ENCODE data around the gene IMP4.
A peak's percentile ranks its signal among the peaks of the same experiment; 100 is the strongest.
"Not testable (repeated sequence)": the region's sequence is repeated elsewhere in the genome, so short reads cannot be mapped to it uniquely, and the experiment has no call there.

The IMP4 gene

DNA sequence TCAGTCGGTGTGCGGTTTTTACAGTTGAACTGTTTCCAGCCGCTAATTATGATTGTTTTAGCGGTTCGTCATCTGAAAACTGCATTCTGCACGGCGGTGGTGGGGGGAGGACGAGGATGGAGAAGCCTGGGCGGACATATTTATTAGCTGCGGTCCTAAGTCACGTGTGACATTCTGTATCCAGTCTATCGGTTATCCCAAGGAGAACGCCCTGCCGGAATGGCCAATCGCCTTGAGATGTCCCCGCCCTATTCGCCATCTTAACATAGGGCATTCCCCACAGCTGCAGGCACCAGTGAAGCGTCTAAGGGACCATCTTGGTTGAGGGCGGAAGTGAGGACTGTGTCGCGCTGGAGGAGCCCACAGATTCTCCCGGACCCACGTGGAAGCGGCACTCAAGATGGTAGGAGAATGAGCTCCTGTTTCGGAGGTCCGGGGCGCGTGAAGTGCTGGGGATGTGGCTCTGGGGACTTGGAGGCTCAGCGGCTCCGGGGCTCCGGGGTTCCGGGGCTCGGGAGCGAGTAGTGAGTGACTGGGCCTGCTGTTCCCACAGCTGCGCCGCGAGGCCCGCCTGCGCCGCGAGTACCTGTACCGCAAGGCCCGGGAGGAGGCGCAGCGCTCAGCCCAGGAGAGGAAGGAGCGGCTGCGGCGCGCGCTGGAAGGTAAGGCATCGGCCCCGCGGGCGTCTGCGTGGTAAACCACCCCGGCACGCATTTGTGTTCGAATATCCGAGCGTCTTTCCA lies at the start of gene IMP4:
Gene IMP4 (plus strand): TSS at position 365 of the 743 bp plus-strand sequence. CDS start 36 bp downstream, at position 401.
- DNase-seq (ENCODE audit: low spot score), result peak; percentile 96

- DNase-seq (ENCODE audit: low spot score), result no peak
These were observed 42.3 kb upstream of the IMP4 start for GRCh38 chr2:130300258-130300969.

- DNase-seq (ENCODE audit: low spot score), result no peak
These were observed 41.7 kb upstream of the IMP4 start for GRCh38 chr2:130300970-130301348.

GRCh38 chr2:130302164-130302886 lies 40.4 kb upstream of the IMP4 start:
- DNase-seq (ENCODE audit: low spot score), result no peak

- DNase-seq (ENCODE audit: low spot score), result no peak
These were observed 39.5 kb upstream of the IMP4 start for GRCh38 chr2:130303169-130303568.

DNA sequence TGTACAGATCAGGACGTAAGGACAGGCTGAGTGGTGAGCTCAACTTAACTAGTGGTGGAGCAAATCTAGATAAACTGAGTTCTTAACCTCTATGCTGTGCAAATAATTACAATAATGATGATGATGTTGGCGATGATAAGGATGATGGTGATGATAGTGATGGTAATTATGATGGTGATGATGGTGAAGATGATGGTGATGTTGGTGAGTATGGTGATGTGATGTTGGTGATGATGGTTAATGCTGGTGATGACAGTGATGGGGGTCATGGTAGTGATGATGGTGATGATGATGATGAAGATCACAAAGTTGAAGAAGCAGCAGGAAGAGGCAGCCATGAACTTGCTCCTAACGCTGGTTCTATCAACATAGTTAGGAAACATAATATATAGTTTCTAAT lies 38.0 kb upstream of the IMP4 start:
- no peak for DNase-seq (ENCODE audit: low spot score)

DNA sequence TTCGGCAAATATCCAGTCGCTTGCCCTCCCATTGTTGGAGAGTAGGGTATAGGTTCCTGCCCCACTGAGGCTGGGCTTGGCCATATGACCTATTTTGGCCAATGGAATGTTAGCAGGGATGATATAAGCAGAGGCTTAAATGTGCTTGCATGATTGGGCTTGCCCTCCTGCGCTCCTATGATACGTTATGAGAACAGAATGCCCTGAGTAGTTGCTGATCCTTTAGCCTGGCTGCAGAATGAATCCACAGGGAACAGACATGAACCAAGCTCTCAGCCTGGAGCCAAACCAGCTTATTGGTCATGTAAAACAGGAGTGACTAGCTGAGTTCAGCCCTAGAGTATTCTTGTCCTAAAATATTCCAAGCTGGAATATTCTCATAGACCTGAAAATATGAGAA lies 34.8 kb upstream of the IMP4 start:
- DNase-seq (ENCODE audit: low spot score), result no peak

GRCh38 chr2:130310881-130311280 lies 31.8 kb upstream of the IMP4 start:
- no peak for DNase-seq (ENCODE audit: low spot score)

DNA sequence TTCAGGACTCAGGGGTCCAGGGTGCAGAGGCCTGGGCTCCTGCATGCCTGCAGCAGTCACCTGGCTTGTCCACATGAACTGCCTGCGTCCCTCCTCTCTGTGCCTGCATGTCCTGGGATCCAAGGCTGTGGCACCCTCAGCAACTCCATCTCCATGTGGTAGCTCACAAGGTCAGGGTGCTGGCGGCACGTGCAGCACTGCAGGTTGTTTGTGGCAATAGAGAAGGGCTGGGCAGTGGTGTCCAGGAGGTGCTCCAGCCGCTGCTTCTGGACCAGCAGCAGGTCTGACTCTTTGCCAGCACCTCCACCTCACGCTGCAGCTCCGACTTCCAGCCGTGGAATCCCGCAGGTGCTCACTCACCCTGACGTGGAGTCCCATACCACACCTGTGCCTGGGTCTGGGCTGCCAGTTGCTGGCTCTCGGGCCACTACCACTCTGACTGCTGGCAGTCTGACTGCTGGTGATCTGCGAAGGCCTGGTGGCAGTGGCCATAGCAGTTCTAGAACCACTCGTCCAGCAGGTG lies 28.8 kb upstream of the IMP4 start:
- DNase-seq (ENCODE audit: low spot score), result no peak

GRCh38 chr2:130314377-130314776 lies 28.3 kb upstream of the IMP4 start:
- DNase-seq (ENCODE audit: low spot score), result no peak

GRCh38 chr2:130316596-130316995 lies 26.1 kb upstream of the IMP4 start:
- no peak for DNase-seq (ENCODE audit: low spot score)

DNA sequence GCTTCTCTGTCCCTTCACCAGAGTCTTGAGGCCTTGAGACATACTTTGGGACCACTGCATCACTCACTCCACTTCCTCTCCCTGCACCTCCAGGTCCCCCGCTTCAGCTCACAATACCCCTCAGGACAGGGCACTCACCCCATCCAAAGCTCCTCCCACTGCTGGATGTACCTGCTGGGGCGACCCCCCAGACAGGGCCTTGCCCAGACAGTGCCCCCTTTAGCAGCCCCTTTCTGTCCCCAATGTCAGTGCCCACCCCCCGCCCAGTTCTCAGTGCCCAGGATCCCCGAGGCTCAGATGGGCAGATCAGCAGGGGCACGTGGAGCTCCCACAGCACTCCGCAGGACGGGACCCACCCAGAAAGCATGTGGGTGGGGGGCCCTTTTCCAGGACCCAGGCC lies 23.8 kb upstream of the IMP4 start:
- DNase-seq (ENCODE audit: low spot score), result no peak

DNA sequence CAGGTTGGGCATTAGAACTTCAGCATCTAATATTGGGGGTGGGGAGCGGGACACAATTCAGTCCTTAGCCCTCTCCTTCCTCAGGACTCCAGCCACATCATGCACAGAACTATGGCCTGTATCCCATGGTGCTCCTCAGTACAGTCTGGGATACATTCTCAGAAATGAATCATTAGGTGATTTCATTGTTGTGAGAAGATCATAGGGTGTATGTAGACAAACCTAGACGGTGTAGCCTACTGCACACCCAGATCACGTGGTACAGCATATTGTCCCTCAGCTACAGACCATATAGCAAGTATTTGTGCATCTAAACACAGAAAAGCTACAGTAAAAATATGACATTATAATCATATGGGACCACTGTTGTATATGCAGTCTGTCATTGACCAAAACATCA lies 23.2 kb upstream of the IMP4 start:
- DNase-seq (ENCODE audit: low spot score), result no peak

DNA sequence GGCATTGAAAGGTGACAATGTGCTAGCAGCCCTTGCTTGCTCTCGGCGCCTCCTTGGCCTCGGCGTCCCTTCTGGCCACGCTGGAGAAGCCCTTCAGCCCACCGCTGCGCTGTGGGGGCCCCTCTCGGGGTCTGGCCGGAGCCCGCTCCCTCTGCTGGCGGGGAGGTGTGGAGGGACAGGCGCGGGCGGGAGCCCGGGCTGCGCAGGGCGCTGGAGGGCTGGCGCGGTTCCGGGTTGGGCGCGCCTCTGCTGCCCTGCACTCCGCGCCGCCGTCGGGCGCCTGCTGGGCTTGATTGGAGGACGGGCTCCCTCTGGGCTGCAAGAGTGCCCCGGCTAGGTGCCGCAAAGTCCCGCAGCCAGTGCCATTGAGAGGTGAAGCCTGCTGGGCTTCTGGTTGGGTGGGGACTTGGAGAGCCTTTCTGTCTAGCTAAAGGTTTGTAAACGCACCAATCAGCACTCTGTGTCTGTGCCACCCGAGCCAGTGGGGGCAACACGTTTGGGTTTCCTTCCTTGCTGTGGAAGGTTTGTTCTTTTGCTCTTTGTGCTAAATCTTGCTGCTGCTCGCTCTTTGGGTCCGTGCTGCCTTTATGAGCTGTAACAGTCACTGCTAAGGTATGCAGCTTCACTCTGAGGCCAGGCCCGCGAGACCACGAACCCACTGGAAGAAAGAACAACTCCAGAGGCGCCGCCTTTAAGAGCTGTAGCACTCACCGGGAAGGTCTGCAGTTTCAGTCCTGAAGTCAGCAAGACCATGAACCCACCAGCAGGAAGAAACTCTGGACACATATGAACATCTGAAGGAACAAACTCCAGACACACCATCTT lies 14.8 kb upstream of the IMP4 start:
- DNase-seq (ENCODE audit: low spot score), result no peak

GRCh38 chr2:130328710-130329109 lies 14.0 kb upstream of the IMP4 start:
- DNase-seq (ENCODE audit: low spot score), result no peak

- DNase-seq (ENCODE audit: low spot score), result peak; percentile 67
These were observed 10.2 kb upstream of the IMP4 start for GRCh38 chr2:130332271-130333073.

DNA sequence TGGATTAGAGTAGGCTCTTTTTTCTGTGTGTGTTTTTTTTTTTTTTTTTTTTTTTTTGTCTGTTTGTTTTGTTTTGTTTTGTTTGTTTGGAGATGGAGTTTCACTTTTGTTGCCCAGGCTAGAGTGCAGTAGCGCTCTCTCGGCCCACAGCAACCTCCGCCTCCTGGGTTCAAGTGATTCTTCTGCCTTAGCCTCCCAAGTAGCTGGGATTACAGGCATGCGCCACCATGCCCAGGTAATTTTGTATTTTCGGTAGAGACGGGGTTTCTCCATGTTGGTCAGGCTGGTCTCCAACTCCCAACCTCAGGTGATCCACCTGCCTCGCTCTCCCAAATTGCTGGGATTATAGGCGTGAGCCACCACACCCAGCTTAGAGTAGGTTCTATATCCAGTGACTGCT lies 9.4 kb upstream of the IMP4 start:
- not testable (repeated sequence) for DNase-seq (ENCODE audit: low spot score)

DNA sequence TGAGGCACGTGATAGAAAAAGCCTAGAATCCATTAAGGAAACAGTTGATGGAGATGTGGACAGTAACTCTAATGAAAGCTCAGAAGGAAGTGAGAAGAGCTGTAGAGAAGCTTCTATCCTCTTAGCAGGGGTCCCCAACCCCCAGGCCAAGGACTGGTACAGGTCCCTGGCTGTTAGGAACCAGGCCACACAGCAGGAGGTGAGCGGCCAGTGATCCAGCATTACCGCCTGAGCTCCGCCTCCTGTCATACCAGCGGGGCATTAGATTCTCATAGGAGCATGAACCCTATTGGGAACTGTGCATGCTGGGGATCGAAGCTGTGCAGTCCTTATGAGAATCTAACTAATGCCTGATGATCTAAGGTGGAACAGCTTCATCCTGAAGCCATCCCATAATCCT lies 8.7 kb upstream of the IMP4 start:
- DNase-seq (ENCODE audit: low spot score), result no peak

- no peak for DNase-seq (ENCODE audit: low spot score)
These were observed 7.5 kb upstream of the IMP4 start for GRCh38 chr2:130335226-130335625.

DNA sequence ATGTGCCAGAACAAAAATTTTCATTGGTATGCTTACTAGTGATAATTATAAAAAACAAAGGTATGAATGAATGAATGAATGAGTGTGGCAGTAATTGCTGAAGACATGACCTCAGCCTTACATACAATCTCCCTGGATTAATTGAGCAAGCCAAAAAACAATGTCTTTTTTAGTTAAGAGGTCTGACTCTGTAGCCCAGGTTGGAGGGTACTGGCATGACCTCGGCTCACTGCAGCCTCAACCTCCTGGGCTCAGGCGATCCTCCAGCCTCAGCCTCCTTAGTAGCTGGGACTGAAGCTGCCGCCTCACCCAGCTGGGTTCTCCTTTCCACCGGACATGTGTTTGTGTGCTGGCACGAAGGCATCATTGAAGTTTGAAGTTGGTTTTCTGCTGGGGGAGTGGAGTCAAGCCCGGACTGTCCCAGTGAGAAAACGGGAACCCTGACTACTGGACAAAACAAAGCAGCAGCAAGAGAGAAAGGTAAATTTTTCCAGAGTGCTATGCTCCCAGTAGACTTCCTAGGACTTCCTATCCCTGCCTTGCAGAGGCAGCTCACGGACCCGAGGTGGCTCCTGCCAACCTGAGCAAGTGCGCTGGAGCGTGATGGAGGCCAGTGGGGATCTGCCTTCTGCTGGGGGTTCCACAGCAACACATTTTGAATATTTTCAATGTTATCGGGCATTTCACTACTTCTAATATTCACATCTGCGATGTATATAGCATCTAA lies 6.4 kb upstream of the IMP4 start:
- DNase-seq (ENCODE audit: low spot score), result no peak
